SK-N-SH treated with all-trans-retinoic acid at 6 μM for 48 hours (cell line): ENCODE measurements around the gene ASCL4.
A peak's percentile ranks its signal among the peaks of the same experiment; 100 is the strongest.
"Not testable (repeated sequence)": the region's sequence is repeated elsewhere in the genome, so short reads cannot be mapped to it uniquely, and the experiment has no call there.

Experiments used
- ATAC-seq: fragments of 200-7000 bp; cut with Tn5 transposase; 3 replicates; pipeline ENCODE4 v1.9.1; 2020; ENCODE audit warnings: mild to moderate bottlenecking, moderate library complexity
- BACH2 ChIP-seq: fragments of 250-450 bp; sonication (Bioruptor Pico); IDR thresholded peaks from 2 replicates; pipeline ENCODE4 v1.9.0; 2021; ENCODE audit warnings: mild to moderate bottlenecking, borderline replicate concordance
- CREB5 ChIP-seq: fragments of 250-450 bp; sonication (Bioruptor Pico); IDR thresholded peaks from 2 replicates; pipeline ENCODE4 v1.5.1; 2020; ENCODE audit warnings: low read depth, mild to moderate bottlenecking, moderate library complexity
- CSDC2 ChIP-seq: fragments of 250-450 bp; sonication (Bioruptor Pico); IDR thresholded peaks from 2 replicates; pipeline ENCODE4 v1.5.0; 2020; ENCODE audit warnings: mild to moderate bottlenecking, moderate library complexity
- CSRNP3 ChIP-seq: fragments of 250-450 bp; sonication (Bioruptor Pico); IDR thresholded peaks from 2 replicates; pipeline ENCODE4 v1.5.1; 2021; ENCODE audit warnings: mild to moderate bottlenecking, moderate library complexity
- ESRRG ChIP-seq: fragments of 250-450 bp; sonication (Bioruptor Pico); IDR thresholded peaks from 2 replicates; pipeline ENCODE4 v1.6.1; 2021; ENCODE audit warnings: mild to moderate bottlenecking
- GLIS3 ChIP-seq: fragments of 250-450 bp; sonication (Bioruptor Pico); IDR thresholded peaks from 2 replicates; pipeline ENCODE4 v1.5.0; 2020; ENCODE audit warnings: mild to moderate bottlenecking, moderate library complexity
- ISL1 ChIP-seq: fragments of 250-450 bp; sonication (Bioruptor Pico); IDR thresholded peaks from 2 replicates; pipeline ENCODE4 v2.1.2; 2022; ENCODE audit warnings: mild to moderate bottlenecking, moderate library complexity
- OSR1 ChIP-seq: fragments of 250-450 bp; sonication (Bioruptor Pico); IDR thresholded peaks from 2 replicates; pipeline ENCODE4 v1.8.0; 2022; ENCODE audit warnings: moderate library complexity, mild to moderate bottlenecking, inconsistent platforms
- PATZ1 ChIP-seq: fragments of 250-450 bp; sonication (Bioruptor Pico); IDR thresholded peaks from 2 replicates; pipeline ENCODE4 v1.8.0; 2020; ENCODE audit warnings: mild to moderate bottlenecking, moderate library complexity, borderline replicate concordance
- POU6F1 ChIP-seq: fragments of 250-450 bp; sonication (Bioruptor Pico); IDR thresholded peaks from 2 replicates; pipeline ENCODE4 v1.8.0; 2021; ENCODE audit warnings: low read depth, mild to moderate bottlenecking, moderate library complexity, borderline replicate concordance
- PPARA ChIP-seq: fragments of 250-450 bp; sonication (Bioruptor Pico); IDR thresholded peaks from 2 replicates; pipeline ENCODE4 v1.5.0; 2020; ENCODE audit warnings: mild to moderate bottlenecking, borderline replicate concordance
- RARB ChIP-seq: fragments of 250-450 bp; sonication (Bioruptor Pico); IDR thresholded peaks from 2 replicates; pipeline ENCODE4 v1.8.0; 2021; ENCODE audit warnings: mild to moderate bottlenecking, moderate library complexity
- SNAI2 ChIP-seq: fragments of 250-450 bp; sonication (Bioruptor Pico); IDR thresholded peaks from 2 replicates; pipeline ENCODE4 v1.5.0; 2020; ENCODE audit warnings: mild to moderate bottlenecking, moderate library complexity
- TCF4 ChIP-seq: fragments of 250-450 bp; sonication (Bioruptor Pico); IDR thresholded peaks from 2 replicates; pipeline ENCODE4 v1.8.0; 2021; ENCODE audit warnings: mild to moderate bottlenecking, moderate library complexity, borderline replicate concordance
- TOX ChIP-seq: fragments of 250-450 bp; sonication (Bioruptor Pico); IDR thresholded peaks from 2 replicates; pipeline ENCODE4 v1.8.0; 2021; ENCODE audit warnings: mild to moderate bottlenecking, moderate library complexity, borderline replicate concordance
- TSHZ2 ChIP-seq: fragments of 250-450 bp; sonication (Bioruptor Pico); IDR thresholded peaks from 2 replicates; pipeline ENCODE4 v1.5.0; 2020; ENCODE audit warnings: mild to moderate bottlenecking, moderate library complexity
- ZC3H10 ChIP-seq: fragments of 250-450 bp; sonication (Bioruptor Pico); IDR thresholded peaks from 2 replicates; pipeline ENCODE4 v1.5.1; 2021; ENCODE audit warnings: mild to moderate bottlenecking, moderate library complexity
- ZFP30 ChIP-seq: fragments of 450-650 bp; formaldehyde crosslinking; IDR thresholded peaks from 2 replicates; pipeline ENCODE4 v1.5.0; 2022; ENCODE audit warnings: mild to moderate bottlenecking, moderate library complexity
- ZNF565 ChIP-seq: fragments of 450-650 bp; formaldehyde crosslinking; conservative IDR thresholded peaks from 2 replicates; pipeline ENCODE4 v1.5.0; 2020; ENCODE audit warnings: low read depth, mild to moderate bottlenecking, moderate library complexity
- ZNF70 ChIP-seq: fragments of 450-650 bp; formaldehyde crosslinking; IDR thresholded peaks from 2 replicates; pipeline ENCODE4 v1.5.0; 2020; ENCODE audit warnings: mild to moderate bottlenecking, moderate library complexity
- ZNF8 ChIP-seq: fragments of 450-650 bp; formaldehyde crosslinking; IDR thresholded peaks from 2 replicates; pipeline ENCODE4 v1.5.0; 2020; ENCODE audit warnings: mild to moderate bottlenecking, moderate library complexity

The ASCL4 gene

GRCh38 chr12:107774349-107775029, at the start of gene ASCL4:
TSS of gene ASCL4 (plus strand) at chr12:107774704. CDS start at chr12:107775219, 515 bp downstream.
- TF ChIP-seq RARB (CRISPR knock-in tag): no peak
- no peak for TF ChIP-seq POU6F1
- TF ChIP-seq ZNF8 (CRISPR knock-in tag): no peak
- TF ChIP-seq ESRRG (CRISPR knock-in tag): no peak
- TF ChIP-seq TSHZ2 (CRISPR knock-in tag): no peak
- TF ChIP-seq TOX (CRISPR knock-in tag): no peak
- ATAC-seq: no peak

- not testable (repeated sequence) for ATAC-seq
Measured at GRCh38 chr12:107727327-107727726, 47.2 kb upstream of the ASCL4 start.

- ATAC-seq: not testable (repeated sequence)
Measured at GRCh38 chr12:107727742-107728141, 46.8 kb upstream of the ASCL4 start.

GRCh38 chr12:107730618-107731341, 43.7 kb upstream of the ASCL4 start:
- no peak for TF ChIP-seq ISL1 (CRISPR knock-in tag)
- TF ChIP-seq ESRRG (CRISPR knock-in tag): no peak
- TF ChIP-seq CSRNP3 (CRISPR knock-in tag): no peak
- no peak for TF ChIP-seq RARB (CRISPR knock-in tag)
- TF ChIP-seq PPARA: no peak
- no peak for TF ChIP-seq CREB5 (CRISPR knock-in tag)
- no peak for TF ChIP-seq ZC3H10 (CRISPR knock-in tag)
- TF ChIP-seq TCF4 (CRISPR knock-in tag): no peak
- no peak for TF ChIP-seq PATZ1 (CRISPR knock-in tag)
- TF ChIP-seq ZNF70 (CRISPR knock-in tag): no peak
- TF ChIP-seq ZNF8 (CRISPR knock-in tag): no peak
- TF ChIP-seq GLIS3 (CRISPR knock-in tag): no peak
- no peak for TF ChIP-seq BACH2 (CRISPR knock-in tag)
- no peak for TF ChIP-seq POU6F1
- no peak for TF ChIP-seq ZNF565 (CRISPR knock-in tag)
- TF ChIP-seq CSDC2 (CRISPR knock-in tag): no peak
- TF ChIP-seq OSR1: no peak
- no peak for TF ChIP-seq SNAI2 (CRISPR knock-in tag)
- no peak for TF ChIP-seq ZFP30 (CRISPR knock-in tag)
- ATAC-seq: peak; percentile 49
